Spleen (tissue), 7 donors: ENCODE results near the gene CD84.

ENCODE experiments used
- POLR2A ChIP-seq, 3 donors: fragments of 450-650 bp; IDR thresholded peaks; one replicate each; pipeline ENCODE4 v1.5.1; 2017; ENCODE audit warnings: antibody characterized with exemption in 3 of 3, mild to moderate bottlenecking in 1 of 3
- POLR2AphosphoS5 ChIP-seq, 3 donors: sonication (generic); formaldehyde crosslinking; IDR thresholded peaks; one replicate each; pipeline ENCODE4 v1.5.1; 2017; ENCODE audit warnings: antibody characterized with exemption in 3 of 3
- TF ChIP-seq, protein P1 (sequence below), 11 experiments: fragments of 200-600 bp in 7 of 11; fragments of 450-650 bp in 4 of 11; sonication (generic) in 4 of 11; IDR thresholded peaks in 8 of 11; conservative IDR thresholded peaks in 3 of 11; 1 replicate in 7 of 11; 2 replicates in 4 of 11; pipeline versions ENCODE4 v1.4.0 to v1.8.0; 2016 to 2021; ENCODE audit warnings: antibody characterized with exemption in 11 of 11, inconsistent platforms in 4 of 11, mild to moderate bottlenecking in 1 of 11
- donor health status: DM: no; HTN: no; CAD: no; lungs with moderate emphysema.
- donor health status: DM: no; HTN: no; CAD: no.
- donor health status: DM: no; HTN: no; CAD: no.

GRCh38 chr1:160492617-160493016 lies 86.7 kb downstream of the CD84 start:
- TF ChIP-seq POLR2AphosphoS5 (IDR thresholded peaks at IDR 0.05) (no peak), POLR2A (IDR thresholded peaks at IDR 0.05) (no peak)
- TF ChIP-seq, protein P1, sequence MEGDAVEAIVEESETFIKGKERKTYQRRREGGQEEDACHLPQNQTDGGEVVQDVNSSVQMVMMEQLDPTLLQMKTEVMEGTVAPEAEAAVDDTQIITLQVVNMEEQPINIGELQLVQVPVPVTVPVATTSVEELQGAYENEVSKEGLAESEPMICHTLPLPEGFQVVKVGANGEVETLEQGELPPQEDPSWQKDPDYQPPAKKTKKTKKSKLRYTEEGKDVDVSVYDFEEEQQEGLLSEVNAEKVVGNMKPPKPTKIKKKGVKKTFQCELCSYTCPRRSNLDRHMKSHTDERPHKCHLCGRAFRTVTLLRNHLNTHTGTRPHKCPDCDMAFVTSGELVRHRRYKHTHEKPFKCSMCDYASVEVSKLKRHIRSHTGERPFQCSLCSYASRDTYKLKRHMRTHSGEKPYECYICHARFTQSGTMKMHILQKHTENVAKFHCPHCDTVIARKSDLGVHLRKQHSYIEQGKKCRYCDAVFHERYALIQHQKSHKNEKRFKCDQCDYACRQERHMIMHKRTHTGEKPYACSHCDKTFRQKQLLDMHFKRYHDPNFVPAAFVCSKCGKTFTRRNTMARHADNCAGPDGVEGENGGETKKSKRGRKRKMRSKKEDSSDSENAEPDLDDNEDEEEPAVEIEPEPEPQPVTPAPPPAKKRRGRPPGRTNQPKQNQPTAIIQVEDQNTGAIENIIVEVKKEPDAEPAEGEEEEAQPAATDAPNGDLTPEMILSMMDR (IDR thresholded peaks at IDR 0.05 in 8 of 11, conservative IDR thresholded peaks at IDR 0.05 in 3 of 11), result no peak
